Transverse colon (tissue), 4 donors: ENCODE results near the gene LEF1.

Source experiments
- EP300 ChIP-seq: sonication (generic); formaldehyde crosslinking; IDR thresholded peaks from one replicate; pipeline ENCODE4 v1.6.1; 2017; ENCODE audit warnings: antibody characterized with exemption, low read depth
- POLR2A ChIP-seq: fragments of 450-650 bp; IDR thresholded peaks from one replicate; pipeline ENCODE4 v1.6.1; 2016; ENCODE audit warnings: antibody characterized with exemption, mild to moderate bottlenecking, moderate library complexity
- POLR2AphosphoS5 ChIP-seq, 3 donors: sonication (generic); formaldehyde crosslinking; IDR thresholded peaks; one replicate each; pipeline ENCODE4 v1.6.1; 2016; ENCODE audit warnings: antibody characterized with exemption in 3 of 3
- TF ChIP-seq, protein P1 (sequence below), 5 experiments: fragments of 200-600 bp in 3 of 5; fragments of 450-650 bp in 2 of 5; sonication (generic) in 3 of 5; IDR thresholded peaks; 1 replicate in 2 of 5; 2 replicates in 3 of 5; pipeline ENCODE4 v1.5.1; 2016 to 2017; ENCODE audit warnings: antibody characterized with exemption in 5 of 5, inconsistent platforms in 3 of 5, mild to moderate bottlenecking in 2 of 5, moderate library complexity in 1 of 5

GRCh38 chr4:108081256-108081655, 87.5 kb downstream of the LEF1 start:
- TF ChIP-seq, protein P1, sequence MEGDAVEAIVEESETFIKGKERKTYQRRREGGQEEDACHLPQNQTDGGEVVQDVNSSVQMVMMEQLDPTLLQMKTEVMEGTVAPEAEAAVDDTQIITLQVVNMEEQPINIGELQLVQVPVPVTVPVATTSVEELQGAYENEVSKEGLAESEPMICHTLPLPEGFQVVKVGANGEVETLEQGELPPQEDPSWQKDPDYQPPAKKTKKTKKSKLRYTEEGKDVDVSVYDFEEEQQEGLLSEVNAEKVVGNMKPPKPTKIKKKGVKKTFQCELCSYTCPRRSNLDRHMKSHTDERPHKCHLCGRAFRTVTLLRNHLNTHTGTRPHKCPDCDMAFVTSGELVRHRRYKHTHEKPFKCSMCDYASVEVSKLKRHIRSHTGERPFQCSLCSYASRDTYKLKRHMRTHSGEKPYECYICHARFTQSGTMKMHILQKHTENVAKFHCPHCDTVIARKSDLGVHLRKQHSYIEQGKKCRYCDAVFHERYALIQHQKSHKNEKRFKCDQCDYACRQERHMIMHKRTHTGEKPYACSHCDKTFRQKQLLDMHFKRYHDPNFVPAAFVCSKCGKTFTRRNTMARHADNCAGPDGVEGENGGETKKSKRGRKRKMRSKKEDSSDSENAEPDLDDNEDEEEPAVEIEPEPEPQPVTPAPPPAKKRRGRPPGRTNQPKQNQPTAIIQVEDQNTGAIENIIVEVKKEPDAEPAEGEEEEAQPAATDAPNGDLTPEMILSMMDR (IDR thresholded peaks at IDR 0.05) = no peak
- no peak for TF ChIP-seq POLR2A
- TF ChIP-seq POLR2AphosphoS5 (IDR thresholded peaks at IDR 0.05) = no peak
- no peak for TF ChIP-seq EP300
